IMR-90 (cell line): ENCODE measurements around the gene WASF3. TPM values are rescaled to one million over a fixed set of nuclear protein-coding genes. Genes with fewer than 3 reads are reported as not detected.

Experiments used
- ATAC-seq: fragments of 200-7000 bp; cut with Tn5 transposase; 2 replicates; pipeline ENCODE4 v1.9.1; 2020; ENCODE audit warnings: low read depth, mild to moderate bottlenecking, moderate library complexity
- BruUV-seq: library from RNA; stranded (reverse); fragments of 400-500 nt; replicated peaks from 2 replicates; lab custom pipeline; 2021; lab: Mats Ljungman, UMichigan
- CTCF ChIA-PET: fragments of 300-600 bp; formaldehyde crosslinking; extraction: SDS; loops from one replicate; lab custom pipeline; 2021; ENCODE audit warnings: antibody characterized with exemption; lab: Yijun Ruan, JAX
- POLR2A ChIA-PET: fragments of 300-600 bp; sonication (Branson Sonifier 250); formaldehyde crosslinking; loops from one replicate; lab custom pipeline; 2022; ENCODE audit warnings: antibody characterized with exemption; ENCODE audit not compliant: unreplicated experiment; lab: Charles Lee
- DNase-seq: peaks from one replicate; pipeline ENCODE4 v3.0.0; 2013
- H2AFZ ChIP-seq: replicated peaks from 2 replicates; pipeline ENCODE3; 2013; ENCODE audit warnings: low read length, mild to moderate bottlenecking; ENCODE audit not compliant: poor library complexity
- H2AK5ac ChIP-seq: 2 replicates; pipeline ENCODE4 v1.6.1; 2013; ENCODE audit warnings: low read depth, low read length, inconsistent platforms
- H2AK9ac ChIP-seq: replicated peaks from 2 replicates; pipeline ENCODE3; 2013; ENCODE audit warnings: mild to moderate bottlenecking, low read depth, low read length, moderate library complexity; ENCODE audit not compliant: poor library complexity
- H2BK120ac ChIP-seq: 2 replicates; pipeline ENCODE4 v1.6.1; 2013; ENCODE audit warnings: low read depth, low read length, inconsistent platforms
- H2BK15ac ChIP-seq: 3 replicates; pipeline ENCODE4 v1.6.1; 2013; ENCODE audit warnings: low read depth, low read length, inconsistent platforms
- H2BK20ac ChIP-seq: 2 replicates; pipeline ENCODE4 v1.6.1; 2013; ENCODE audit warnings: low read depth, mild to moderate bottlenecking, inconsistent platforms, low read length, moderate library complexity
- H2BK5ac ChIP-seq: 2 replicates; pipeline ENCODE4 v1.6.1; 2013; ENCODE audit warnings: mild to moderate bottlenecking, low read depth, low read length, inconsistent platforms; ENCODE audit not compliant: poor library complexity, severe bottlenecking
- H3K14ac ChIP-seq: replicated peaks from 2 replicates; pipeline ENCODE4 v1.6.1; 2013; ENCODE audit warnings: low read depth, low read length, inconsistent platforms
- H3K18ac ChIP-seq: 2 replicates; pipeline ENCODE4 v1.6.1; 2013; ENCODE audit warnings: low read depth, low read length, control low read depth
- H3K23ac ChIP-seq: 2 replicates; pipeline ENCODE4 v1.6.1; 2013; ENCODE audit warnings: low read depth, low read length, inconsistent platforms
- H3K27ac ChIP-seq: 2 replicates; pipeline ENCODE4 v1.5.1; 2013; ENCODE audit warnings: mild to moderate bottlenecking, control low read depth, low read length; ENCODE audit not compliant: insufficient read depth
- H3K27me3 ChIP-seq: 2 replicates; pipeline ENCODE4 v1.6.1; 2013; ENCODE audit warnings: low read length; ENCODE audit not compliant: control insufficient read depth, insufficient read depth
- H3K36me3 ChIP-seq: 2 replicates; pipeline ENCODE4 v1.6.1; 2013; ENCODE audit warnings: low read length, mixed read lengths; ENCODE audit not compliant: control insufficient read depth, insufficient read depth
- H3K4ac ChIP-seq: 2 replicates; pipeline ENCODE4 v1.6.1; 2013; ENCODE audit warnings: low read depth, low read length, inconsistent platforms
- H3K4me1 ChIP-seq: 2 replicates; pipeline ENCODE4 v1.6.1; 2013; ENCODE audit warnings: low read length, mixed read lengths; ENCODE audit not compliant: control insufficient read depth, insufficient read depth
- H3K4me2 ChIP-seq: 2 replicates; pipeline ENCODE4 v1.6.1; 2013; ENCODE audit warnings: low read depth, mild to moderate bottlenecking, control low read depth, low read length, moderate library complexity
- H3K4me3 ChIP-seq: 2 replicates; pipeline ENCODE4 v1.5.1; 2013; ENCODE audit warnings: low read depth, mild to moderate bottlenecking, control low read depth, low read length, moderate library complexity; ENCODE audit not compliant: insufficient read depth
- H3K56ac ChIP-seq: 2 replicates; pipeline ENCODE4 v1.6.1; 2013; ENCODE audit warnings: low read length, inconsistent platforms; ENCODE audit not compliant: insufficient read depth; ENCODE audit errors: extremely low read depth
- H3K79me1 ChIP-seq, 2 experiments: 2 replicates each; pipeline ENCODE4 v1.6.1; 2013; ENCODE audit warnings: low read length in 2 of 2, inconsistent platforms in 1 of 2, low read depth in 1 of 2
- H3K9ac ChIP-seq: 2 replicates; pipeline ENCODE4 v1.6.1; 2013; ENCODE audit warnings: low read depth, low read length, control low read depth
- H3K9me1 ChIP-seq: 2 replicates; pipeline ENCODE4 v1.6.1; 2013; ENCODE audit warnings: low read length, inconsistent platforms; ENCODE audit not compliant: insufficient read depth
- H3K9me3 ChIP-seq: 2 replicates; pipeline ENCODE4 v1.6.1; 2013; ENCODE audit warnings: low read length; ENCODE audit not compliant: control insufficient read depth, insufficient read depth
- H4K20me1 ChIP-seq: 2 replicates; pipeline ENCODE4 v1.6.1; 2013; ENCODE audit warnings: low read length, inconsistent platforms; ENCODE audit not compliant: insufficient read depth
- H4K5ac ChIP-seq: 2 replicates; pipeline ENCODE4 v1.6.1; 2013; ENCODE audit warnings: mild to moderate bottlenecking, low read depth, low read length, control low read depth
- H4K8ac ChIP-seq, 2 experiments: 2 replicates each; pipeline ENCODE4 v1.6.1; 2013; ENCODE audit warnings: low read depth in 2 of 2, low read length in 2 of 2, control low read depth in 1 of 2, inconsistent platforms in 1 of 2
- H4K91ac ChIP-seq: 2 replicates; pipeline ENCODE4 v1.6.1; 2013; ENCODE audit warnings: low read depth, low read length, inconsistent platforms; ENCODE audit not compliant: insufficient read depth
- MAFK ChIP-seq: IDR thresholded peaks from 2 replicates; pipeline ENCODE4 v1.6.1; 2012; ENCODE audit warnings: low read depth, low read length, improper control_type of control experiment
- POLR2A ChIP-seq: IDR thresholded peaks from 2 replicates; pipeline ENCODE4 v1.6.1; 2012; ENCODE audit warnings: mild to moderate bottlenecking, low read depth, low read length
- RCOR1 ChIP-seq: IDR thresholded peaks from 2 replicates; pipeline ENCODE4 v1.6.1; 2012; ENCODE audit warnings: mild to moderate bottlenecking, low read length, improper control_type of control experiment; ENCODE audit not compliant: insufficient replicate concordance
- WGBS, 2 experiments: methylation state at CpG; one replicate each; pipeline versions ENCODE4 v1.1.5 to v1.1.7; 2013; ENCODE audit warnings: missing lambda C conversion rate in 2 of 2; ENCODE audit not compliant: insufficient read length in 1 of 2; ENCODE audit errors: extremely low coverage in 2 of 2; 5-methylcytosine and 5-hydroxymethylcytosine counted together
- dilution Hi-C: fragments of 300-500 bp; cut with HindIII; formaldehyde crosslinking; loops from one replicate; pipeline ENCODE4 v1.14.3; 2018; ENCODE audit warnings: low sequenced_read_pairs; ENCODE audit not compliant: unreplicated experiment
- in situ Hi-C: fragments of 300-500 bp; cut with MboI; formaldehyde crosslinking; loops from 3 replicates; pipeline ENCODE4 v1.14.3; 2019; ENCODE audit warnings: low sequenced_read_pairs, inconsistent platforms, mixed read lengths
- intact Hi-C: fragments of 100-400 bp; cut with micrococcal nuclease; formaldehyde crosslinking; loops from 2 replicates; pipeline ENCODE4 v1.10.0; 2022
- polyA plus RNA-seq, 3 experiments: library from polyadenylated mRNA; depleted of rRNA; stranded (reverse); fragments of >200 nt; gene quantifications; 2 replicates each; pipeline ENCODE4 v1.2.3, GENCODE V29; 2012; ENCODE audit warnings: low replicate concordance in 1 of 3
- total RNA-seq: library from RNA; depleted of rRNA; stranded (reverse); fragments of >200 nt; gene quantifications from 2 replicates; pipeline ENCODE4 v1.2.3, GENCODE V29; 2012

Gene WASF3
- total and polyA plus RNA-seq, 2 of the 4 experiments (the other 2 are of a cell fraction), result 4.3 to 11.4 TPM

- dilution Hi-C loops, result no loop called here
- Histone ChIP-seq H3K4ac (no peak overlapping the region), H4K8ac (no peak overlapping the region), H4K20me1 (peaks cover 16% of the 10 kb centered on the region; the same call in 1 of the 2 replicates), H3K79me1 (peaks cover 18 to 34% of the 10 kb centered on the region in 2 experiments), H3K9me3 (no peaks in the 10 kb centered on the region), H3K23ac (no peak overlapping the region), H3K18ac (no peak overlapping the region), H3K27me3 (no peaks in the 10 kb centered on the region), H3K4me3 (no peak overlapping the region), H4K91ac (no peak overlapping the region), H3K27ac (no peak overlapping the region), H3K36me3 (peaks cover 4% of the 10 kb centered on the region; the same call in 1 of the 2 replicates), H3K9ac (no peak overlapping the region), H2BK5ac (no peak overlapping the region), H2AK5ac (no peak overlapping the region), H3K4me2 (no peak overlapping the region), H4K5ac (no peak overlapping the region), H3K56ac (no peak overlapping the region), H3K4me1 (peaks cover 3% of the 10 kb centered on the region), H2BK120ac (no peak overlapping the region), H3K9me1 (peaks cover 6% of the 10 kb centered on the region), H3K14ac (no peak overlapping the region), H2BK20ac (no peak overlapping the region), H2AFZ (no peak overlapping the region), H2AK9ac (no peak overlapping the region), H2BK15ac (no peak overlapping the region)
- TF ChIP-seq RCOR1 (no peak), POLR2A (no peak), MAFK (no peak)
- intact Hi-C loops, result loop anchor here (5.0 kb wide), 1 partner anchor 117 kb away; no protein-coding TSS in a partner anchor
- BruUV-seq, result no TSS peak
- CTCF ChIA-PET, result no interaction called here
- WGBS, 2 experiments, result no CpG with 5 or more reads among the region's 5 CpGs
- POLR2A ChIA-PET, result no interaction called here
- in situ Hi-C loops, result no loop called here
- no peak for DNase-seq
- ATAC-seq, result no peak
Measured at GRCh38 chr13:26614721-26615120, 57.2 kb downstream of the WASF3 start.
